ENCODE results near the gene HOXA3.
A peak's percentile ranks its signal among the peaks of the same experiment; 100 is the strongest.

- TF ChIP-seq CTCF (IDR thresholded peaks at IDR 0.05; ENCODE audit: control extremely low read depth in 1 of 3, insufficient read depth in 1 of 3, low read depth in 1 of 3, low read length in 3 of 3) (no peak), SP2 (IDR thresholded peaks at IDR 0.05; ENCODE audit: low read length) (no peak), EZH2 (IDR thresholded peaks at IDR 0.05; ENCODE audit: low read depth, low read length, severe bottlenecking) (peak; percentile 100), RFX5 (IDR thresholded peaks at IDR 0.05; ENCODE audit: borderline replicate concordance, low read depth, low read length) (no peak), GTF2F1 (IDR thresholded peaks at IDR 0.05; ENCODE audit: borderline replicate concordance, low read depth, low read length) (no peak), POLR2A (IDR thresholded peaks at IDR 0.05; ENCODE audit: control extremely low read depth in 1 of 2, low read depth in 2 of 2, low read length in 2 of 2) (no peak), EP300 (IDR thresholded peaks at IDR 0.05; ENCODE audit: borderline replicate concordance in 1 of 2, low read depth in 2 of 2, low read length in 2 of 2) (no peak), USF2 (IDR thresholded peaks at IDR 0.05; ENCODE audit: low read length) (no peak)
Measured at GRCh38 chr7:27139334-27140125, 12.9 kb downstream of the HOXA3 start.
